H1 (cell line): ENCODE measurements around the gene HPGDS. TPM values are rescaled to one million over a fixed set of nuclear protein-coding genes. Genes with fewer than 3 reads are reported as not detected.

ENCODE experiments used
- RNF2 ChIP-seq: fragments of 200-900, 300-1000 bp; sonication (generic); IDR thresholded peaks from 2 replicates; pipeline ENCODE4 v1.7.1; 2016; ENCODE audit warnings: borderline replicate concordance, low read depth, mild to moderate bottlenecking, antibody characterized with exemption, low read length; ENCODE audit not compliant: poor library complexity, severe bottlenecking; ENCODE audit errors: missing control alignments
- SIRT6 ChIP-seq: IDR thresholded peaks from one replicate; pipeline ENCODE4 v1.7.1; 2012; ENCODE audit warnings: low read length, inconsistent platforms
- polyA plus RNA-seq, 7 experiments: library from polyadenylated mRNA; depleted of rRNA in 3 of 7; stranded (reverse) in 5 of 7; unstranded in 2 of 7; fragments of >200 nt in 5 of 7; fragments of 200-250 nt in 2 of 7; gene quantifications; 1 replicate in 5 of 7; 2 replicates in 1 of 7; 4 replicates in 1 of 7; pipeline versions ENCODE4 v1.2.1 to v1.2.3, GENCODE V29; 2011 to 2013; ENCODE audit warnings: missing spikeins in 2 of 7, mixed read lengths in 2 of 7
- total RNA-seq: library from RNA; stranded (reverse); fragmentation: NEBNext Ultra II Directional; extraction: Animal tissue kit (Norgen Biotek cat#: 25700); gene quantifications from 2 replicates; pipeline ENCODE4 v1.2.1, GENCODE V29; 2021
- TF ChIP-seq, protein P1 (sequence below): fragments of 300-600 bp; sonication (generic); IDR thresholded peaks from 2 replicates; pipeline ENCODE4 v1.7.1; 2012; ENCODE audit warnings: low read length, moderate library complexity, mild to moderate bottlenecking, inconsistent platforms; ENCODE audit not compliant: insufficient replicate concordance

The HPGDS gene
- total and polyA plus RNA-seq, 2 of the 8 experiments (the other 6 are each of a cell fraction or from before 2014, with no cell fraction given) = not detected

- TF ChIP-seq, protein P1, sequence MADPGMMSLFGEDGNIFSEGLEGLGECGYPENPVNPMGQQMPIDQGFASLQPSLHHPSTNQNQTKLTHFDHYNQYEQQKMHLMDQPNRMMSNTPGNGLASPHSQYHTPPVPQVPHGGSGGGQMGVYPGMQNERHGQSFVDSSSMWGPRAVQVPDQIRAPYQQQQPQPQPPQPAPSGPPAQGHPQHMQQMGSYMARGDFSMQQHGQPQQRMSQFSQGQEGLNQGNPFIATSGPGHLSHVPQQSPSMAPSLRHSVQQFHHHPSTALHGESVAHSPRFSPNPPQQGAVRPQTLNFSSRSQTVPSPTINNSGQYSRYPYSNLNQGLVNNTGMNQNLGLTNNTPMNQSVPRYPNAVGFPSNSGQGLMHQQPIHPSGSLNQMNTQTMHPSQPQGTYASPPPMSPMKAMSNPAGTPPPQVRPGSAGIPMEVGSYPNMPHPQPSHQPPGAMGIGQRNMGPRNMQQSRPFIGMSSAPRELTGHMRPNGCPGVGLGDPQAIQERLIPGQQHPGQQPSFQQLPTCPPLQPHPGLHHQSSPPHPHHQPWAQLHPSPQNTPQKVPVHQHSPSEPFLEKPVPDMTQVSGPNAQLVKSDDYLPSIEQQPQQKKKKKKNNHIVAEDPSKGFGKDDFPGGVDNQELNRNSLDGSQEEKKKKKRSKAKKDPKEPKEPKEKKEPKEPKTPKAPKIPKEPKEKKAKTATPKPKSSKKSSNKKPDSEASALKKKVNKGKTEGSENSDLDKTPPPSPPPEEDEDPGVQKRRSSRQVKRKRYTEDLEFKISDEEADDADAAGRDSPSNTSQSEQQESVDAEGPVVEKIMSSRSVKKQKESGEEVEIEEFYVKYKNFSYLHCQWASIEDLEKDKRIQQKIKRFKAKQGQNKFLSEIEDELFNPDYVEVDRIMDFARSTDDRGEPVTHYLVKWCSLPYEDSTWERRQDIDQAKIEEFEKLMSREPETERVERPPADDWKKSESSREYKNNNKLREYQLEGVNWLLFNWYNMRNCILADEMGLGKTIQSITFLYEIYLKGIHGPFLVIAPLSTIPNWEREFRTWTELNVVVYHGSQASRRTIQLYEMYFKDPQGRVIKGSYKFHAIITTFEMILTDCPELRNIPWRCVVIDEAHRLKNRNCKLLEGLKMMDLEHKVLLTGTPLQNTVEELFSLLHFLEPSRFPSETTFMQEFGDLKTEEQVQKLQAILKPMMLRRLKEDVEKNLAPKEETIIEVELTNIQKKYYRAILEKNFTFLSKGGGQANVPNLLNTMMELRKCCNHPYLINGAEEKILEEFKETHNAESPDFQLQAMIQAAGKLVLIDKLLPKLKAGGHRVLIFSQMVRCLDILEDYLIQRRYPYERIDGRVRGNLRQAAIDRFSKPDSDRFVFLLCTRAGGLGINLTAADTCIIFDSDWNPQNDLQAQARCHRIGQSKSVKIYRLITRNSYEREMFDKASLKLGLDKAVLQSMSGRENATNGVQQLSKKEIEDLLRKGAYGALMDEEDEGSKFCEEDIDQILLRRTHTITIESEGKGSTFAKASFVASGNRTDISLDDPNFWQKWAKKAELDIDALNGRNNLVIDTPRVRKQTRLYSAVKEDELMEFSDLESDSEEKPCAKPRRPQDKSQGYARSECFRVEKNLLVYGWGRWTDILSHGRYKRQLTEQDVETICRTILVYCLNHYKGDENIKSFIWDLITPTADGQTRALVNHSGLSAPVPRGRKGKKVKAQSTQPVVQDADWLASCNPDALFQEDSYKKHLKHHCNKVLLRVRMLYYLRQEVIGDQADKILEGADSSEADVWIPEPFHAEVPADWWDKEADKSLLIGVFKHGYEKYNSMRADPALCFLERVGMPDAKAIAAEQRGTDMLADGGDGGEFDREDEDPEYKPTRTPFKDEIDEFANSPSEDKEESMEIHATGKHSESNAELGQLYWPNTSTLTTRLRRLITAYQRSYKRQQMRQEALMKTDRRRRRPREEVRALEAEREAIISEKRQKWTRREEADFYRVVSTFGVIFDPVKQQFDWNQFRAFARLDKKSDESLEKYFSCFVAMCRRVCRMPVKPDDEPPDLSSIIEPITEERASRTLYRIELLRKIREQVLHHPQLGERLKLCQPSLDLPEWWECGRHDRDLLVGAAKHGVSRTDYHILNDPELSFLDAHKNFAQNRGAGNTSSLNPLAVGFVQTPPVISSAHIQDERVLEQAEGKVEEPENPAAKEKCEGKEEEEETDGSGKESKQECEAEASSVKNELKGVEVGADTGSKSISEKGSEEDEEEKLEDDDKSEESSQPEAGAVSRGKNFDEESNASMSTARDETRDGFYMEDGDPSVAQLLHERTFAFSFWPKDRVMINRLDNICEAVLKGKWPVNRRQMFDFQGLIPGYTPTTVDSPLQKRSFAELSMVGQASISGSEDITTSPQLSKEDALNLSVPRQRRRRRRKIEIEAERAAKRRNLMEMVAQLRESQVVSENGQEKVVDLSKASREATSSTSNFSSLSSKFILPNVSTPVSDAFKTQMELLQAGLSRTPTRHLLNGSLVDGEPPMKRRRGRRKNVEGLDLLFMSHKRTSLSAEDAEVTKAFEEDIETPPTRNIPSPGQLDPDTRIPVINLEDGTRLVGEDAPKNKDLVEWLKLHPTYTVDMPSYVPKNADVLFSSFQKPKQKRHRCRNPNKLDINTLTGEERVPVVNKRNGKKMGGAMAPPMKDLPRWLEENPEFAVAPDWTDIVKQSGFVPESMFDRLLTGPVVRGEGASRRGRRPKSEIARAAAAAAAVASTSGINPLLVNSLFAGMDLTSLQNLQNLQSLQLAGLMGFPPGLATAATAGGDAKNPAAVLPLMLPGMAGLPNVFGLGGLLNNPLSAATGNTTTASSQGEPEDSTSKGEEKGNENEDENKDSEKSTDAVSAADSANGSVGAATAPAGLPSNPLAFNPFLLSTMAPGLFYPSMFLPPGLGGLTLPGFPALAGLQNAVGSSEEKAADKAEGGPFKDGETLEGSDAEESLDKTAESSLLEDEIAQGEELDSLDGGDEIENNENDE = no peak
- TF ChIP-seq SIRT6 (no peak), RNF2 (no peak)
Measured at GRCh38 chr4:94378047-94378446, 35.4 kb upstream of the HPGDS start (continued).
